ENCODE measurements around the gene PIEZO1. TPM values are rescaled to one million over a fixed set of nuclear protein-coding genes. Genes with fewer than 3 reads are reported as not detected.

PIEZO1 gene
- total and polyA plus RNA-seq, 9 of the 15 experiments (the other 6 are each of a cell fraction or from before 2014, with no cell fraction given), result 3.6 to 432 (median 131) TPM

GRCh38 chr16:88769617-88770460 lies 15.2 kb downstream of the PIEZO1 start (continued):
- TF ChIP-seq THAP12 (CRISPR knock-in tag; IDR thresholded peaks at IDR 0.05) (0 out of 2 replicates have a peak, but pooled peaks have one; percentile 16), BHLHE40 (IDR thresholded peaks at IDR 0.05; ENCODE audit: low read length) (no peak), CREM (IDR thresholded peaks at IDR 0.05; ENCODE audit: low read depth) (no peak), E2F4 (CRISPR knock-in tag; IDR thresholded peaks at IDR 0.05; ENCODE audit: low read depth) (0 out of 2 replicates have a peak, but pooled peaks have one; percentile 5), HNRNPK (IDR thresholded peaks at IDR 0.05; ENCODE audit: low read depth, low read length, poor library complexity, severe bottlenecking) (no peak), STAT5A (IDR thresholded peaks at IDR 0.05; ENCODE audit: borderline replicate concordance, low read length) (no peak), ZNF639 (CRISPR knock-in tag; conservative IDR thresholded peaks at IDR 0.05 in 1 of 2, IDR thresholded peaks at IDR 0.05 in 1 of 2) (no peak), CEBPZ (IDR thresholded peaks at IDR 0.05; ENCODE audit: borderline replicate concordance, low read depth, low read length) (no peak), ZKSCAN3 (CRISPR knock-in tag; IDR thresholded peaks at IDR 0.05) (no peak), TOE1 (IDR thresholded peaks at IDR 0.05; ENCODE audit: borderline replicate concordance) (peak; percentile 11; the same call in 1 of the 2 replicates), TOE1 (CRISPR knock-in tag; IDR thresholded peaks at IDR 0.05; ENCODE audit: borderline replicate concordance, low read depth) (no peak; the same call in 1 of the 2 replicates), ZNF668 (CRISPR knock-in tag; IDR thresholded peaks at IDR 0.05) (no peak), SAFB (IDR thresholded peaks at IDR 0.05; ENCODE audit: borderline replicate concordance, low read depth, low read length) (no peak), SMAD3 (CRISPR knock-in tag; conservative IDR thresholded peaks at IDR 0.05) (no peak)
- TF ChIP-seq, protein P1, sequence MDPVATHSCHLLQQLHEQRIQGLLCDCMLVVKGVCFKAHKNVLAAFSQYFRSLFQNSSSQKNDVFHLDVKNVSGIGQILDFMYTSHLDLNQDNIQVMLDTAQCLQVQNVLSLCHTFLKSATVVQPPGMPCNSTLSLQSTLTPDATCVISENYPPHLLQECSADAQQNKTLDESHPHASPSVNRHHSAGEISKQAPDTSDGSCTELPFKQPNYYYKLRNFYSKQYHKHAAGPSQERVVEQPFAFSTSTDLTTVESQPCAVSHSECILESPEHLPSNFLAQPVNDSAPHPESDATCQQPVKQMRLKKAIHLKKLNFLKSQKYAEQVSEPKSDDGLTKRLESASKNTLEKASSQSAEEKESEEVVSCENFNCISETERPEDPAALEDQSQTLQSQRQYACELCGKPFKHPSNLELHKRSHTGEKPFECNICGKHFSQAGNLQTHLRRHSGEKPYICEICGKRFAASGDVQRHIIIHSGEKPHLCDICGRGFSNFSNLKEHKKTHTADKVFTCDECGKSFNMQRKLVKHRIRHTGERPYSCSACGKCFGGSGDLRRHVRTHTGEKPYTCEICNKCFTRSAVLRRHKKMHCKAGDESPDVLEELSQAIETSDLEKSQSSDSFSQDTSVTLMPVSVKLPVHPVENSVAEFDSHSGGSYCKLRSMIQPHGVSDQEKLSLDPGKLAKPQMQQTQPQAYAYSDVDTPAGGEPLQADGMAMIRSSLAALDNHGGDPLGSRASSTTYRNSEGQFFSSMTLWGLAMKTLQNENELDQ (CRISPR knock-in tag; IDR thresholded peaks at IDR 0.05; ENCODE audit: borderline replicate concordance), result no peak
